ENCODE results near the gene UGCG. TPM values are rescaled to one million over a fixed set of nuclear protein-coding genes. Genes with fewer than 3 reads are reported as not detected.

UGCG gene
- total and polyA plus RNA-seq, 9 of the 15 experiments (the other 6 are each of a cell fraction or from before 2014, with no cell fraction given) = 20.0 to 40.3 (median 29.2) TPM

DNA sequence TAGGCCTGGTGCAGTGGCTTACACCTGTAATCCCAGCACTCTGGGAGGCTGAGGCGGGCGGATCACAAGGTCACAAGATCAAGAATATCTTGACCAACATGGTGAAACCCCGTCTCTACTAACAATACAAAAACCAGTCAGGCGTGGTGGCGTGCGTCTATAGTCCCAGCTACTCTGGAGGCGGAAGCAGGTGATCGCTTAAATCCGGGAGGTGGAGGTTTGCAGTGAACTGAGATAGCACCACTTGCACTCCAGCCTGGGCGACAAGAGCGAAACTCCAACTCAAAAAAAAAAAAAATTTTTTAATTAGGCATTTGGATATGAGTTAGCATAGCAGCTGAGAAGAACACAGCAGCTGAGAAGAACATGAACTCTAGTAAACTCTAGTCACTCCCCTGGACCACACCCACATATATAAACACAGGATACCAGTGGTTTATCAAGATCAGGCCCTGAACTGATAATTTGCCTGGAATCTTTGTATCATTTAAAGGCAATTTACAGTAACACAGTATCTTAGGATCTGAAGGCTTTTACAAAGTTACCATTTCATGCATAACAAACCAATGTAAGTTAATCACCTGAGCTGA, 4.6 kb upstream of the UGCG start (continued):
- peak in 1 of 2 experiments; percentile 67; a peak in 1 of 4 replicates for TF ChIP-seq TEAD1 (CRISPR knock-in tag; IDR thresholded peaks at IDR 0.05)
- TF ChIP-seq MEF2D (tag; conservative IDR thresholded peaks at IDR 0.05; ENCODE audit: low read depth) = no peak
- no peak for TF ChIP-seq GABPB1 (CRISPR knock-in tag; IDR thresholded peaks at IDR 0.05)
- TF ChIP-seq COPS2 (conservative IDR thresholded peaks at IDR 0.05) = no peak
- TF ChIP-seq NUFIP1 (IDR thresholded peaks at IDR 0.05; ENCODE audit: partially characterized antibody) = no peak
- TF ChIP-seq, protein P1, sequence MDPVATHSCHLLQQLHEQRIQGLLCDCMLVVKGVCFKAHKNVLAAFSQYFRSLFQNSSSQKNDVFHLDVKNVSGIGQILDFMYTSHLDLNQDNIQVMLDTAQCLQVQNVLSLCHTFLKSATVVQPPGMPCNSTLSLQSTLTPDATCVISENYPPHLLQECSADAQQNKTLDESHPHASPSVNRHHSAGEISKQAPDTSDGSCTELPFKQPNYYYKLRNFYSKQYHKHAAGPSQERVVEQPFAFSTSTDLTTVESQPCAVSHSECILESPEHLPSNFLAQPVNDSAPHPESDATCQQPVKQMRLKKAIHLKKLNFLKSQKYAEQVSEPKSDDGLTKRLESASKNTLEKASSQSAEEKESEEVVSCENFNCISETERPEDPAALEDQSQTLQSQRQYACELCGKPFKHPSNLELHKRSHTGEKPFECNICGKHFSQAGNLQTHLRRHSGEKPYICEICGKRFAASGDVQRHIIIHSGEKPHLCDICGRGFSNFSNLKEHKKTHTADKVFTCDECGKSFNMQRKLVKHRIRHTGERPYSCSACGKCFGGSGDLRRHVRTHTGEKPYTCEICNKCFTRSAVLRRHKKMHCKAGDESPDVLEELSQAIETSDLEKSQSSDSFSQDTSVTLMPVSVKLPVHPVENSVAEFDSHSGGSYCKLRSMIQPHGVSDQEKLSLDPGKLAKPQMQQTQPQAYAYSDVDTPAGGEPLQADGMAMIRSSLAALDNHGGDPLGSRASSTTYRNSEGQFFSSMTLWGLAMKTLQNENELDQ (CRISPR knock-in tag; IDR thresholded peaks at IDR 0.05; ENCODE audit: borderline replicate concordance) = no peak
- no peak for TF ChIP-seq POLR2A (conservative IDR thresholded peaks at IDR 0.05)
- no peak for TF ChIP-seq ZKSCAN1 (IDR thresholded peaks at IDR 0.05; ENCODE audit: low read depth, low read length)
- no peak for TF ChIP-seq HLTF (IDR thresholded peaks at IDR 0.05)
- no peak for TF ChIP-seq SPI1 (IDR thresholded peaks at IDR 0.05; ENCODE audit: borderline replicate concordance, low read depth, low read length)
- TF ChIP-seq MYC (IDR thresholded peaks at IDR 0.05; ENCODE audit: low read depth, low read length) = no peak
- no peak for TF ChIP-seq MYC (CRISPR knock-in tag; IDR thresholded peaks at IDR 0.05; ENCODE audit: borderline replicate concordance, low read depth)
- no peak for TF ChIP-seq CBX3 (IDR thresholded peaks at IDR 0.05; ENCODE audit: borderline replicate concordance in 1 of 2, low read length in 2 of 2)
- no peak for TF ChIP-seq ZNF644 (tag; IDR thresholded peaks at IDR 0.05; ENCODE audit: low read depth)
- TF ChIP-seq RBM25 (IDR thresholded peaks at IDR 0.05; ENCODE audit: low read depth, low read length, severe bottlenecking) = no peak
- TF ChIP-seq ESRRA (IDR thresholded peaks at IDR 0.05; ENCODE audit: borderline replicate concordance, low read depth) = no peak; the same call in 1 of the 2 replicates
- no peak for TF ChIP-seq ESRRB (CRISPR knock-in tag; IDR thresholded peaks at IDR 0.05; ENCODE audit: borderline replicate concordance)
- TF ChIP-seq, protein P2, sequence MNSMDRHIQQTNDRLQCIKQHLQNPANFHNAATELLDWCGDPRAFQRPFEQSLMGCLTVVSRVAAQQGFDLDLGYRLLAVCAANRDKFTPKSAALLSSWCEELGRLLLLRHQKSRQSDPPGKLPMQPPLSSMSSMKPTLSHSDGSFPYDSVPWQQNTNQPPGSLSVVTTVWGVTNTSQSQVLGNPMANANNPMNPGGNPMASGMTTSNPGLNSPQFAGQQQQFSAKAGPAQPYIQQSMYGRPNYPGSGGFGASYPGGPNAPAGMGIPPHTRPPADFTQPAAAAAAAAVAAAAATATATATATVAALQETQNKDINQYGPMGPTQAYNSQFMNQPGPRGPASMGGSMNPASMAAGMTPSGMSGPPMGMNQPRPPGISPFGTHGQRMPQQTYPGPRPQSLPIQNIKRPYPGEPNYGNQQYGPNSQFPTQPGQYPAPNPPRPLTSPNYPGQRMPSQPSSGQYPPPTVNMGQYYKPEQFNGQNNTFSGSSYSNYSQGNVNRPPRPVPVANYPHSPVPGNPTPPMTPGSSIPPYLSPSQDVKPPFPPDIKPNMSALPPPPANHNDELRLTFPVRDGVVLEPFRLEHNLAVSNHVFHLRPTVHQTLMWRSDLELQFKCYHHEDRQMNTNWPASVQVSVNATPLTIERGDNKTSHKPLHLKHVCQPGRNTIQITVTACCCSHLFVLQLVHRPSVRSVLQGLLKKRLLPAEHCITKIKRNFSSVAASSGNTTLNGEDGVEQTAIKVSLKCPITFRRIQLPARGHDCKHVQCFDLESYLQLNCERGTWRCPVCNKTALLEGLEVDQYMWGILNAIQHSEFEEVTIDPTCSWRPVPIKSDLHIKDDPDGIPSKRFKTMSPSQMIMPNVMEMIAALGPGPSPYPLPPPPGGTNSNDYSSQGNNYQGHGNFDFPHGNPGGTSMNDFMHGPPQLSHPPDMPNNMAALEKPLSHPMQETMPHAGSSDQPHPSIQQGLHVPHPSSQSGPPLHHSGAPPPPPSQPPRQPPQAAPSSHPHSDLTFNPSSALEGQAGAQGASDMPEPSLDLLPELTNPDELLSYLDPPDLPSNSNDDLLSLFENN (IDR thresholded peaks at IDR 0.05; ENCODE audit: low read depth in 2 of 2, low read length in 2 of 2) = peak in 1 of 2 experiments; percentile 64; a peak in 1 of 4 replicates
- TF ChIP-seq, protein P3, sequence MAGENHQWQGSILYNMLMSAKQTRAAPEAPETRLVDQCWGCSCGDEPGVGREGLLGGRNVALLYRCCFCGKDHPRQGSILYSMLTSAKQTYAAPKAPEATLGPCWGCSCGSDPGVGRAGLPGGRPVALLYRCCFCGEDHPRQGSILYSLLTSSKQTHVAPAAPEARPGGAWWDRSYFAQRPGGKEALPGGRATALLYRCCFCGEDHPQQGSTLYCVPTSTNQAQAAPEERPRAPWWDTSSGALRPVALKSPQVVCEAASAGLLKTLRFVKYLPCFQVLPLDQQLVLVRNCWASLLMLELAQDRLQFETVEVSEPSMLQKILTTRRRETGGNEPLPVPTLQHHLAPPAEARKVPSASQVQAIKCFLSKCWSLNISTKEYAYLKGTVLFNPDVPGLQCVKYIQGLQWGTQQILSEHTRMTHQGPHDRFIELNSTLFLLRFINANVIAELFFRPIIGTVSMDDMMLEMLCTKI (IDR thresholded peaks at IDR 0.05; ENCODE audit: partially characterized antibody) = no peak
- 0 out of 2 replicates have a peak, but pooled peaks have one; percentile 28 for TF ChIP-seq ZFPM2 (CRISPR knock-in tag; IDR thresholded peaks at IDR 0.05)
- TF ChIP-seq SAP30 (IDR thresholded peaks at IDR 0.05; ENCODE audit: borderline replicate concordance, insufficient read depth, low read depth, low read length, poor library complexity, severe bottlenecking) = no peak
- no peak for TF ChIP-seq CCNT2 (IDR thresholded peaks at IDR 0.05; ENCODE audit: borderline replicate concordance, extremely low read depth, insufficient read length, low read depth, low read length)
